ENCODE measurements around the gene PDE4A.

PDE4A gene

GRCh38 chr19:10516671-10517286 is 96.4 kb downstream of the PDE4A start:
- DNase-seq: no peak

GRCh38 chr19:10517361-10517759 is 97.0 kb downstream of the PDE4A start, which contains the start of gene S1PR5:
Gene S1PR5, minus strand, starts transcription at chr19:10517447. Its CDS starts 2,436 bp downstream, at chr19:10515011.
- DNase-seq: peak; percentile 49

- DNase-seq: peak; percentile 65
Observed at GRCh38 chr19:10517760-10518443, 97.6 kb downstream of the PDE4A start.

GRCh38 chr19:10518444-10519361 is 98.4 kb downstream of the PDE4A start:
- DNase-seq: peak; percentile 94

Measured in NCI-H2171 (cell line).